HCT116 (cell line): ENCODE data around the gene GUCA2B. TPM values are rescaled to one million over a fixed set of nuclear protein-coding genes. Genes with fewer than 3 reads are reported as not detected.

Experiments used
- ATAC-seq: fragments of 200-7000 bp; cut with Tn5 transposase; 2 replicates; pipeline ENCODE4 v1.9.1; 2020; ENCODE audit warnings: mild to moderate bottlenecking, moderate library complexity
- BruUV-seq: library from RNA; stranded (reverse); fragments of 400-500 nt; replicated peaks from 2 replicates; lab custom pipeline; 2021; lab: Mats Ljungman, UMichigan
- CTCF ChIA-PET: fragments of 300-600 bp; sonication (Branson Sonifier 250); formaldehyde crosslinking; loops from one replicate; lab custom pipeline; 2021; ENCODE audit warnings: antibody characterized with exemption; lab: Charles Lee
- POLR2A ChIA-PET: fragments of 300-600, 350-600 bp; sonication (Branson Sonifier 250); formaldehyde crosslinking; loops from one replicate; lab custom pipeline; 2021; ENCODE audit warnings: antibody characterized with exemption; lab: Charles Lee
- RAD21 ChIA-PET, 2 experiments: fragments of 300-600 bp; sonication (Branson Sonifier 250); formaldehyde crosslinking; loops; one replicate each; lab custom pipeline; 2023; ENCODE audit warnings: low total read pairs in 2 of 2; ENCODE audit not compliant: uncharacterized antibody in 2 of 2, unreplicated experiment in 2 of 2, low non-redundant PET in 1 of 2; lab: Charles Lee
- DNase-seq: peaks from one replicate; pipeline ENCODE4 v3.0.0-alpha.2; 2010; ENCODE audit warnings: low read depth, low spot score
- H2AFZ ChIP-seq: fragments of 200-600 bp; shearing (Covaris generic), sonication (generic); 2 replicates; pipeline ENCODE4 v1.6.1; 2017; ENCODE audit warnings: low read depth, mixed run types, mixed read lengths, antibody characterized with exemption, low read length; ENCODE audit not compliant: poor library complexity, severe bottlenecking
- H3K27ac ChIP-seq: 2 replicates; pipeline ENCODE4 v1.5.1; 2012; ENCODE audit warnings: low read depth, low read length
- H3K27me3 ChIP-seq: fragments of 200-600 bp; sonication (generic); 2 replicates; pipeline ENCODE4 v1.6.1; 2016; ENCODE audit warnings: mixed run types, low read length, mixed read lengths; ENCODE audit not compliant: insufficient read depth
- H3K36me3 ChIP-seq, 2 experiments: fragments of 200-500 bp in 1 of 2; fragments of 200-600 bp in 1 of 2; sonication (Bioruptor generic) in 1 of 2; sonication (generic) in 1 of 2; 2 replicates each; pipeline versions ENCODE4 v1.5.1 to v1.6.1; 2014 to 2016; ENCODE audit warnings: low read length in 2 of 2, inconsistent platforms in 1 of 2, mixed read lengths in 1 of 2, mixed run types in 1 of 2; ENCODE audit not compliant: insufficient read depth in 2 of 2, control insufficient read depth in 1 of 2
- H3K4me1 ChIP-seq, 2 experiments: fragments of 200-600 bp in 1 of 2; sonication (generic) in 1 of 2; 2 replicates each; pipeline versions ENCODE4 v1.5.1 to v1.6.1; 2012 to 2017; ENCODE audit warnings: low read length in 2 of 2, inconsistent platforms in 1 of 2, mild to moderate bottlenecking in 1 of 2, mixed read lengths in 1 of 2, mixed run types in 1 of 2, moderate library complexity in 1 of 2; ENCODE audit not compliant: insufficient read depth in 2 of 2, control insufficient read depth in 1 of 2
- H3K4me2 ChIP-seq: fragments of 200-600 bp; sonication (generic); 2 replicates; pipeline ENCODE4 v1.6.1; 2017; ENCODE audit warnings: mixed run types, low read length, mixed read lengths
- H3K4me3 ChIP-seq, 2 experiments: fragments of 200-600 bp in 1 of 2; sonication (generic) in 1 of 2; replicated peaks in 1 of 2; 2 replicates each; pipeline ENCODE4 v1.5.1; 2011 to 2016; ENCODE audit warnings: low read length in 2 of 2, control low read depth in 1 of 2, low read depth in 1 of 2, mild to moderate bottlenecking in 1 of 2, mixed read lengths in 1 of 2, mixed run types in 1 of 2
- H3K79me2 ChIP-seq: fragments of 200-600 bp; sonication (generic); 2 replicates; pipeline ENCODE4 v1.6.1; 2017; ENCODE audit warnings: mild to moderate bottlenecking, mixed run types, low read length, moderate library complexity, mixed read lengths; ENCODE audit not compliant: insufficient read depth
- H3K9ac ChIP-seq: fragments of 200-600 bp; sonication (generic); 2 replicates; pipeline ENCODE4 v1.6.1; 2016; ENCODE audit warnings: low read length, mixed read lengths
- H3K9me2 ChIP-seq: fragments of 200-600 bp; sonication (generic), shearing (Covaris generic); 2 replicates; pipeline ENCODE4 v1.6.1; 2017; ENCODE audit warnings: mixed run types, mild to moderate bottlenecking, moderate library complexity; ENCODE audit not compliant: insufficient read depth
- H3K9me3 ChIP-seq, 2 experiments: fragments of 200-500 bp in 1 of 2; fragments of 200-600 bp in 1 of 2; sonication (Bioruptor generic) in 1 of 2; sonication (generic) in 1 of 2; 2 replicates each; pipeline ENCODE4 v1.6.1; 2014 to 2017; ENCODE audit warnings: low read length in 2 of 2, mixed read lengths in 2 of 2, inconsistent platforms in 1 of 2, low read depth in 1 of 2, mild to moderate bottlenecking in 1 of 2, mixed run types in 1 of 2, moderate library complexity in 1 of 2; ENCODE audit not compliant: control insufficient read depth in 1 of 2, insufficient read depth in 1 of 2
- H4K20me1 ChIP-seq: fragments of 200-600 bp; sonication (generic), shearing (Covaris generic); 2 replicates; pipeline ENCODE4 v1.6.1; 2017; ENCODE audit warnings: mixed run types, mild to moderate bottlenecking, moderate library complexity; ENCODE audit not compliant: insufficient read depth
- CBX3 ChIP-seq: IDR thresholded peaks from 2 replicates; pipeline ENCODE4 v1.6.1; 2012; ENCODE audit warnings: low read depth
- CTCF ChIP-seq, 3 experiments: fragments of 200-600 bp in 1 of 3; sonication (generic) in 1 of 3; IDR thresholded peaks in 2 of 3; conservative IDR thresholded peaks in 1 of 3; 2 replicates each; pipeline ENCODE4 v1.5.1; 2012 to 2017; ENCODE audit warnings: low read depth in 2 of 3, low read length in 2 of 3, antibody characterized with exemption in 1 of 3, borderline replicate concordance in 1 of 3, control low read depth in 1 of 3, mild to moderate bottlenecking in 1 of 3, mixed read lengths in 1 of 3, mixed run types in 1 of 3, moderate library complexity in 1 of 3; ENCODE audit not compliant: insufficient read depth in 1 of 3
- ELF1 ChIP-seq: IDR thresholded peaks from 2 replicates; pipeline ENCODE4 v1.6.1; 2012; ENCODE audit warnings: low read depth, borderline replicate concordance
- EZH2 ChIP-seq: fragments of 200-600 bp; sonication (generic); IDR thresholded peaks from 2 replicates; pipeline ENCODE4 v1.6.1; 2017; ENCODE audit warnings: antibody characterized with exemption, mixed run types
- EZH2phosphoT487 ChIP-seq: fragments of 200-600 bp; IDR thresholded peaks from 2 replicates; pipeline ENCODE4 v1.6.1; 2018; ENCODE audit warnings: antibody characterized with exemption, borderline replicate concordance
- FOSL1 ChIP-seq: IDR thresholded peaks from 2 replicates; pipeline ENCODE4 v1.6.1; 2012; ENCODE audit warnings: low read depth
- MAX ChIP-seq: IDR thresholded peaks from 2 replicates; pipeline ENCODE4 v1.6.1; 2012
- RAD21 ChIP-seq: IDR thresholded peaks from 2 replicates; pipeline ENCODE4 v1.6.1; 2012; ENCODE audit warnings: low read depth, mild to moderate bottlenecking
- SIN3A ChIP-seq: IDR thresholded peaks from 2 replicates; pipeline ENCODE4 v1.6.1; 2012; ENCODE audit warnings: low read depth
- TCF7L2 ChIP-seq: IDR thresholded peaks from 2 replicates; pipeline ENCODE4 v1.7.0; 2011; ENCODE audit warnings: borderline replicate concordance, inconsistent platforms; ENCODE audit not compliant: insufficient read depth, insufficient read length; ENCODE audit errors: extremely low read depth
- ZFX ChIP-seq: fragments of 450-650 bp; IDR thresholded peaks from 2 replicates; pipeline ENCODE4 v1.6.1; 2017
- intact Hi-C: fragments of 100-400 bp; cut with micrococcal nuclease; formaldehyde crosslinking; loops from 2 replicates; pipeline ENCODE4 v1.10.0; 2022
- total RNA-seq: library from RNA; stranded (reverse); gene quantifications from one replicate; pipeline ENCODE4 v1.2.1, GENCODE V29; 2021; ENCODE audit not compliant: unreplicated experiment
- TF ChIP-seq, protein P1 (sequence below): IDR thresholded peaks from 2 replicates; pipeline ENCODE4 v1.6.1; 2011; ENCODE audit warnings: mild to moderate bottlenecking, low read length, moderate library complexity; ENCODE audit not compliant: insufficient replicate concordance; ENCODE audit errors: extremely low read depth

GUCA2B gene
- total RNA-seq, 1 experiment from 2014 or later = not detected

- Histone ChIP-seq H3K9ac (no peak overlapping the region), H3K4me2 (no peak overlapping the region), H3K36me3 (no peaks in the 10 kb centered on the region), H3K4me1 (peaks cover 0 to 8% of the 10 kb centered on the region in 2 experiments; a peak in 1 of 4 replicates), H3K4me3 (no peak overlapping the region), H4K20me1 (no peaks in the 10 kb centered on the region), H3K79me2 (no peaks in the 10 kb centered on the region), H3K27me3 (no peaks in the 10 kb centered on the region), H3K9me3 (no peaks in the 10 kb centered on the region), H3K9me2 (no peaks in the 10 kb centered on the region), H2AFZ (no peak overlapping the region), H3K27ac (no peak overlapping the region)
- TF ChIP-seq RAD21 (no peak), EZH2 (no peak), TCF7L2 (no peak), MAX (no peak), FOSL1 (no peak), CBX3 (no peak), EZH2phosphoT487 (no peak), SIN3A (no peak), ELF1 (no peak), ZFX (no peak), CTCF (IDR thresholded peaks at IDR 0.05 in 2 of 3, conservative IDR thresholded peaks at IDR 0.05 in 1 of 3; ENCODE audit: borderline replicate concordance in 1 of 3, insufficient read depth in 1 of 3, low read depth in 2 of 3, low read length in 2 of 3) (no peak)
- TF ChIP-seq, protein P1, sequence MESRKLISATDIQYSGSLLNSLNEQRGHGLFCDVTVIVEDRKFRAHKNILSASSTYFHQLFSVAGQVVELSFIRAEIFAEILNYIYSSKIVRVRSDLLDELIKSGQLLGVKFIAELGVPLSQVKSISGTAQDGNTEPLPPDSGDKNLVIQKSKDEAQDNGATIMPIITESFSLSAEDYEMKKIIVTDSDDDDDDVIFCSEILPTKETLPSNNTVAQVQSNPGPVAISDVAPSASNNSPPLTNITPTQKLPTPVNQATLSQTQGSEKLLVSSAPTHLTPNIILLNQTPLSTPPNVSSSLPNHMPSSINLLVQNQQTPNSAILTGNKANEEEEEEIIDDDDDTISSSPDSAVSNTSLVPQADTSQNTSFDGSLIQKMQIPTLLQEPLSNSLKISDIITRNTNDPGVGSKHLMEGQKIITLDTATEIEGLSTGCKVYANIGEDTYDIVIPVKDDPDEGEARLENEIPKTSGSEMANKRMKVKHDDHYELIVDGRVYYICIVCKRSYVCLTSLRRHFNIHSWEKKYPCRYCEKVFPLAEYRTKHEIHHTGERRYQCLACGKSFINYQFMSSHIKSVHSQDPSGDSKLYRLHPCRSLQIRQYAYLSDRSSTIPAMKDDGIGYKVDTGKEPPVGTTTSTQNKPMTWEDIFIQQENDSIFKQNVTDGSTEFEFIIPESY = no peak
- ChIA-PET RAD21 (no interaction called here), POLR2A (no interaction called here), CTCF (no interaction called here)
- no peak for DNase-seq
- ATAC-seq = no peak
- intact Hi-C loops = loop anchor here (10.0 kb wide), 1 partner anchor 568 kb away; no protein-coding TSS in a partner anchor
- BruUV-seq = no TSS peak
These were observed 10.1 kb upstream of the GUCA2B start for GRCh38 chr1:42142894-42143675.
